Measurements from ENCODE around the gene FAM107B. TPM values are rescaled to one million over a fixed set of nuclear protein-coding genes. Genes with fewer than 3 reads are reported as not detected.

The FAM107B gene
- total and polyA plus RNA-seq, 10 of the 15 experiments (the other 5 are each of a cell fraction or from before 2014, with no cell fraction given) = 22.9 to 162 (median 86.6) TPM

DNA sequence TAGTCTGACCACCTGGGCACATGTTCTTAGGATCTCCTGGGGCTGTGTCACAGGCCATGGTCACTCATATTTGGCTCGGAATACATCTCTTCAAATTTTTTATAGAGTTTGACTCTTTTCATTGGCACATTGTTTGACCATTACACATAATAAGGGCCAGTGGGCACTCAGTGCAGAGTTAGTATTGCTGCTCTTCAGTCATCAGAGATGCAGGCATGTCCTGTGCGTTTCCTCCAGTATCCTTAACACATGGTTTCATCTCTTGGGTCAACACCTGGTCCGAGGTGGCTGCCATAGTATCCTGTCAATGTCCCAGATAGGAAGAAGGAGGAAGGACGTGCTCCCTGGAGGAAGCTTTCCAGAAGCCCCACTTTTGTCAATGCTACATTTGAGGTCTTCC, 125.0 kb downstream of the FAM107B start:
- ChIA-PET RAD21 (ENCODE audit: unreplicated experiment) (interaction anchor here (1.8 to 3.0 kb wide), 4 partner anchors 9 to 62 kb away, joined by 4 to 14 read pairs (median 12); no protein-coding TSS in a partner anchor), SMC1A (ENCODE audit: uncharacterized antibody, unreplicated experiment) (interaction anchor here (1.1 to 3.7 kb wide), 9 partner anchors 9 to 106 kb away, joined by 3 to 24 read pairs (median 3); no protein-coding TSS in a partner anchor), CTCF (interaction anchor here (0.6 to 2.6 kb wide), 5 partner anchors 9 to 324 kb away, joined by 3 to 10 read pairs (median 4); partner anchors contain the start of genes CDNF, HSPA14 and MSANTD7), POLR2A (interaction anchor here (0.6 to 1.5 kb wide), 2 partner anchors 41 to 44 kb away, joined by 3 to 8 read pairs; no protein-coding TSS in a partner anchor)
- H3K36me3 ChIP-seq (ENCODE audit: control insufficient read depth in 2 of 2, insufficient read depth in 2 of 2, low read length in 1 of 2) = no peaks in the 10 kb centered on the region
- no peak overlapping the region for H3K4me2 ChIP-seq (ENCODE audit: control insufficient read depth, insufficient read depth)
- H3K4me3 ChIP-seq = no peak overlapping the region
- H3K27ac ChIP-seq (ENCODE audit: control insufficient read depth, insufficient read depth) = no peak overlapping the region
- in situ Hi-C loops (cut with MboI) = loop anchor here (5.0 kb wide), 1 partner anchor 42 kb away; no protein-coding TSS in a partner anchor
- FAIRE-seq (no peak), DNase-seq (ENCODE audit: low read depth, low spot score) (no peak), ATAC-seq (no peak)
- no TSS peak for BruUV-seq (replicated peaks)
- H3K9ac ChIP-seq (ENCODE audit: control insufficient read depth, insufficient read depth, low read length) = no peak overlapping the region
- peaks cover 45% of the 10 kb centered on the region for H3K4me1 ChIP-seq (ENCODE audit: control insufficient read depth, insufficient read depth, low read length)
- intact Hi-C loops (cut with micrococcal nuclease; ENCODE audit: unreplicated experiment) = loop anchor here (2.0 to 5.0 kb wide), 4 partner anchors 62 to 173 kb away; no protein-coding TSS in a partner anchor
- H3K79me2 ChIP-seq (ENCODE audit: control insufficient read depth, insufficient read depth, low read length) = no peaks in the 10 kb centered on the region
- no peaks in the 10 kb centered on the region for H3K27me3 ChIP-seq (replicated peaks in 1 of 2; ENCODE audit: control insufficient read depth in 2 of 2, insufficient read depth in 2 of 2, low read length in 1 of 2)
- TF ChIP-seq, protein P1, sequence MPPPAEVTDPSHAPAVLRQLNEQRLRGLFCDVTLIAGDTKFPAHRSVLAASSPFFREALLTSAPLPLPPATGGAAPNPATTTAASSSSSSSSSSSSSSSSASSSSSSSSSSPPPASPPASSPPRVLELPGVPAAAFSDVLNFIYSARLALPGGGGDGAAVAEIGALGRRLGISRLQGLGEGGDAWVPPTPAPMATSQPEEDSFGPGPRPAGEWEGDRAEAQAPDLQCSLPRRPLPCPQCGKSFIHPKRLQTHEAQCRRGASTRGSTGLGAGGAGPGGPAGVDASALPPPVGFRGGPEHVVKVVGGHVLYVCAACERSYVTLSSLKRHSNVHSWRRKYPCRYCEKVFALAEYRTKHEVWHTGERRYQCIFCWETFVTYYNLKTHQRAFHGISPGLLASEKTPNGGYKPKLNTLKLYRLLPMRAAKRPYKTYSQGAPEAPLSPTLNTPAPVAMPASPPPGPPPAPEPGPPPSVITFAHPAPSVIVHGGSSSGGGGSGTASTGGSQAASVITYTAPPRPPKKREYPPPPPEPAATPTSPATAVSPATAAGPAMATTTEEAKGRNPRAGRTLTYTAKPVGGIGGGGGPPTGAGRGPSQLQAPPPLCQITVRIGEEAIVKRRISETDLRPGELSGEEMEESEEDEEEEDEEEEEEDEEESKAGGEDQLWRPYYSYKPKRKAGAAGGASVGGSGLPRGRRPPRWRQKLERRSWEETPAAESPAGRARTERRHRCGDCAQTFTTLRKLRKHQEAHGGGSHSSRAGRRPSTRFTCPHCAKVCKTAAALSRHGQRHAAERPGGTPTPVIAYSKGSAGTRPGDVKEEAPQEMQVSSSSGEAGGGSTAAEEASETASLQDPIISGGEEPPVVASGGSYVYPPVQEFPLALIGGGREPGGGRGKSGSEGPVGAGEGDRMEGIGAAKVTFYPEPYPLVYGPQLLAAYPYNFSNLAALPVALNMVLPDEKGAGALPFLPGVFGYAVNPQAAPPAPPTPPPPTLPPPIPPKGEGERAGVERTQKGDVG (CRISPR knock-in tag; IDR thresholded peaks at IDR 0.05) = no peak
- TF ChIP-seq, protein P2, sequence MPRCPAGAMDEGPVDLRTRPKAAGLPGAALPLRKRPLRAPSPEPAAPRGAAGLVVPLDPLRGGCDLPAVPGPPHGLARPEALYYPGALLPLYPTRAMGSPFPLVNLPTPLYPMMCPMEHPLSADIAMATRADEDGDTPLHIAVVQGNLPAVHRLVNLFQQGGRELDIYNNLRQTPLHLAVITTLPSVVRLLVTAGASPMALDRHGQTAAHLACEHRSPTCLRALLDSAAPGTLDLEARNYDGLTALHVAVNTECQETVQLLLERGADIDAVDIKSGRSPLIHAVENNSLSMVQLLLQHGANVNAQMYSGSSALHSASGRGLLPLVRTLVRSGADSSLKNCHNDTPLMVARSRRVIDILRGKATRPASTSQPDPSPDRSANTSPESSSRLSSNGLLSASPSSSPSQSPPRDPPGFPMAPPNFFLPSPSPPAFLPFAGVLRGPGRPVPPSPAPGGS (IDR thresholded peaks at IDR 0.05; ENCODE audit: borderline replicate concordance, insufficient read depth, low read depth, low read length, poor library complexity, severe bottlenecking) = peak; percentile 89
- TF ChIP-seq RB1 (IDR thresholded peaks at IDR 0.05; ENCODE audit: borderline replicate concordance) (no peak), KLF5 (IDR thresholded peaks at IDR 0.05; ENCODE audit: partially characterized antibody) (no peak), SREBF1 (IDR thresholded peaks at IDR 0.05; ENCODE audit: low read length) (no peak), ZSCAN29 (IDR thresholded peaks at IDR 0.05) (no peak), POU2F2 (IDR thresholded peaks at IDR 0.05; ENCODE audit: borderline replicate concordance, low read depth, low read length) (no peak)
- TF ChIP-seq, protein P3, sequence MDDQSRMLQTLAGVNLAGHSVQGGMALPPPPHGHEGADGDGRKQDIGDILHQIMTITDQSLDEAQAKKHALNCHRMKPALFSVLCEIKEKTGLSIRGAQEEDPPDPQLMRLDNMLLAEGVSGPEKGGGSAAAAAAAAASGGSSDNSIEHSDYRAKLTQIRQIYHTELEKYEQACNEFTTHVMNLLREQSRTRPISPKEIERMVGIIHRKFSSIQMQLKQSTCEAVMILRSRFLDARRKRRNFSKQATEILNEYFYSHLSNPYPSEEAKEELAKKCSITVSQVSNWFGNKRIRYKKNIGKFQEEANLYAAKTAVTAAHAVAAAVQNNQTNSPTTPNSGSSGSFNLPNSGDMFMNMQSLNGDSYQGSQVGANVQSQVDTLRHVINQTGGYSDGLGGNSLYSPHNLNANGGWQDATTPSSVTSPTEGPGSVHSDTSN (IDR thresholded peaks at IDR 0.05; ENCODE audit: insufficient replicate concordance, low read depth, low read length) = peak; percentile 42
- H2AFZ ChIP-seq (ENCODE audit: control insufficient read depth, low read depth, low read length) = no peak overlapping the region
- WGBS (ENCODE audit: insufficient coverage, insufficient replicate concordance, low lambda C conversion rate, missing lambda C conversion rate) = 64% methylated on average over 4 of the region's 4 CpGs
- no peaks in the 10 kb centered on the region for H4K20me1 ChIP-seq (ENCODE audit: control insufficient read depth, insufficient read depth)
- no peaks in the 10 kb centered on the region for H3K9me3 ChIP-seq (replicated peaks; ENCODE audit: control insufficient read depth, insufficient read depth, low read length)

All from GM12878 (cell line).